Measurements from ENCODE around the gene EMILIN2.

Gene EMILIN2

DNA sequence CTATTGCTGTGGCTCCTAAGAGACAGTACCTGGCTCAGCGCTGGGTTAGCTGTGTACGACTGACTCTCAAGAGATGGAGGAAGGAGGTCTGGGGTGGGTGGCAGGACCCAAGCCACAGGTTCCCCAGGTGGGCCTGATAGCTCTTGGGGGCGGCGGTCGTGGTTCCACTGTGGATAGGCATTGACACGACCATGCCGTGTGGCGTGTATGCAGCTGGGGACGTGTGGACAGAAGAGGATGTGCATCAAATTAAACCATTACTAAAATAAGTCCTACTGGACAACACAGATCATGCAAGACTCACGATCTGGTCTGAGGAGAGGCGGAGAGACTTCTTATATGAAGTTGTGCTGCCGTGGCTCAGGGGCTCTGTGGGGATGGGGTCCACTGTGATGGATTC, 78.1 kb downstream of the EMILIN2 start:
- Histone ChIP-seq H3K4me2 (ENCODE audit: low read length) (no peak overlapping the region), H3K4me1 (ENCODE audit: control insufficient read depth, low read length) (peaks cover 8% of the 10 kb centered on the region), H4K20me1 (ENCODE audit: control insufficient read depth, insufficient read depth, low read depth, low read length) (no peaks in the 10 kb centered on the region), H3K79me2 (ENCODE audit: control insufficient read depth, low read length) (no peaks in the 10 kb centered on the region), H3K36me3 (ENCODE audit: control insufficient read depth, low read length) (peaks cover 37% of the 10 kb centered on the region), H3K4me3 (ENCODE audit: low read length) (no peak overlapping the region), H3K9me2 (replicated peaks; ENCODE audit: control insufficient read depth, low read length) (no peaks in the 10 kb centered on the region), H3K27me3 (ENCODE audit: control insufficient read depth, low read length) (no peaks in the 10 kb centered on the region), H3K9me3 (ENCODE audit: control insufficient read depth, insufficient read depth, low read length) (no peaks in the 10 kb centered on the region), H3F3A (ENCODE audit: control insufficient read depth, insufficient read depth) (no peaks in the 10 kb centered on the region), H3K27ac (ENCODE audit: low read depth, low read length) (no peak overlapping the region)
- no peak for TF ChIP-seq EZH2phosphoT487 (IDR thresholded peaks at IDR 0.05; ENCODE audit: borderline replicate concordance, low read length)
- TF ChIP-seq, protein P1, sequence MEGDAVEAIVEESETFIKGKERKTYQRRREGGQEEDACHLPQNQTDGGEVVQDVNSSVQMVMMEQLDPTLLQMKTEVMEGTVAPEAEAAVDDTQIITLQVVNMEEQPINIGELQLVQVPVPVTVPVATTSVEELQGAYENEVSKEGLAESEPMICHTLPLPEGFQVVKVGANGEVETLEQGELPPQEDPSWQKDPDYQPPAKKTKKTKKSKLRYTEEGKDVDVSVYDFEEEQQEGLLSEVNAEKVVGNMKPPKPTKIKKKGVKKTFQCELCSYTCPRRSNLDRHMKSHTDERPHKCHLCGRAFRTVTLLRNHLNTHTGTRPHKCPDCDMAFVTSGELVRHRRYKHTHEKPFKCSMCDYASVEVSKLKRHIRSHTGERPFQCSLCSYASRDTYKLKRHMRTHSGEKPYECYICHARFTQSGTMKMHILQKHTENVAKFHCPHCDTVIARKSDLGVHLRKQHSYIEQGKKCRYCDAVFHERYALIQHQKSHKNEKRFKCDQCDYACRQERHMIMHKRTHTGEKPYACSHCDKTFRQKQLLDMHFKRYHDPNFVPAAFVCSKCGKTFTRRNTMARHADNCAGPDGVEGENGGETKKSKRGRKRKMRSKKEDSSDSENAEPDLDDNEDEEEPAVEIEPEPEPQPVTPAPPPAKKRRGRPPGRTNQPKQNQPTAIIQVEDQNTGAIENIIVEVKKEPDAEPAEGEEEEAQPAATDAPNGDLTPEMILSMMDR (IDR thresholded peaks at IDR 0.05; ENCODE audit: low read depth, low read length, poor library complexity, severe bottlenecking): no peak

DNA sequence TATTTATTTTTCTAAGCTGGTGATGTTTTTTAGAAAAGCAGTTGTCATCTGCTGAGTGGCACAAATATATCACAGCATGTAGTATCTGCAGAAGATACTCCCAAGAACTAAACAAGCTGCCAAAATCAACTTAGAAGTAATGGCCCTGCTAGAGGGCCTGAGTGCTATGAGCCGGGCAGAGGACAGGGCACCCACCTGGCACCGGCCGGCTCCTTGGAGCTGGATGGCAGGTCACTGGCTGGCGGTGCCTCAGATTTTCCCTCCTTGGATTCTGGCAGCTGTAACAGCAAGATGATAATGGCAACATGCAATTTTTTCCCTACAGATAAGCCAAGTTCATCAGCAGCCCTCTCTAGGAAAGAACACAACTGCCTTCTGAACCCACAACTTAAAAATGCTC, 79.7 kb downstream of the EMILIN2 start:
- H3K9me3 ChIP-seq (ENCODE audit: control insufficient read depth, insufficient read depth, low read length): no peaks in the 10 kb centered on the region
- H3K79me2 ChIP-seq (ENCODE audit: control insufficient read depth, low read length): no peaks in the 10 kb centered on the region
- no peaks in the 10 kb centered on the region for H3K27me3 ChIP-seq (ENCODE audit: control insufficient read depth, low read length)
- H3K4me2 ChIP-seq (ENCODE audit: low read length): no peak overlapping the region
- no peak overlapping the region for H3K4me3 ChIP-seq (ENCODE audit: low read length)
- peaks cover 8% of the 10 kb centered on the region for H3K4me1 ChIP-seq (ENCODE audit: control insufficient read depth, low read length)
- TF ChIP-seq EZH2phosphoT487 (IDR thresholded peaks at IDR 0.05; ENCODE audit: borderline replicate concordance, low read length): no peak
- TF ChIP-seq, protein P1 (IDR thresholded peaks at IDR 0.05; ENCODE audit: low read depth, low read length, poor library complexity, severe bottlenecking): no peak
- H3K9me2 ChIP-seq (replicated peaks; ENCODE audit: control insufficient read depth, low read length): no peaks in the 10 kb centered on the region
- no peaks in the 10 kb centered on the region for H3F3A ChIP-seq (ENCODE audit: control insufficient read depth, insufficient read depth)
- H3K36me3 ChIP-seq (ENCODE audit: control insufficient read depth, low read length): peaks cover 29% of the 10 kb centered on the region
- H4K20me1 ChIP-seq (ENCODE audit: control insufficient read depth, insufficient read depth, low read depth, low read length): no peaks in the 10 kb centered on the region
- no peak overlapping the region for H3K27ac ChIP-seq (ENCODE audit: low read depth, low read length)

DNA sequence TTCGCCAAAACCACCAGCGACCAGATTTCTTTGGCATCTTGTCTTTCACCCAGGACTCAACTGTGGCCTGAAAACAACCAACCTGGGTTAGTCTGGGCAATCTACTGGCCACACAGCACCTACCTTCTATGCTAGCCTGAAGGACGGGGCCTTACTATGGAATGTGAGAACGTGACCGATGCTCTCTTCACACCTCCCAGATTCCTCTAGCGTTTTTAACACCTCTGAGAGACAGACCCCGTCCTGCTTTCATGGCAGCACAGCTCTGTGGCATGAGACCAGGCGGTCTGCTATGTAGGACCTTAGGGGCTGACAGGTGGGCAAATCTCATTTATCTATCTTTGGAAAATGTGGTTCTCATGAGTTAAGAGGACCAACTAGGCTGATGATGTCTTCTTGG, 80.9 kb downstream of the EMILIN2 start:
- TF ChIP-seq, protein P1 (IDR thresholded peaks at IDR 0.05; ENCODE audit: low read depth, low read length, poor library complexity, severe bottlenecking): no peak
- no peak for TF ChIP-seq EZH2phosphoT487 (IDR thresholded peaks at IDR 0.05; ENCODE audit: borderline replicate concordance, low read length)
- no peak overlapping the region for H3K4me3 ChIP-seq (ENCODE audit: low read length)
- H3K9me2 ChIP-seq (replicated peaks; ENCODE audit: control insufficient read depth, low read length): no peaks in the 10 kb centered on the region
- no peaks in the 10 kb centered on the region for H3K27me3 ChIP-seq (ENCODE audit: control insufficient read depth, low read length)
- H3K27ac ChIP-seq (ENCODE audit: low read depth, low read length): no peak overlapping the region
- H3K36me3 ChIP-seq (ENCODE audit: control insufficient read depth, low read length): peaks cover 27% of the 10 kb centered on the region
- no peaks in the 10 kb centered on the region for H4K20me1 ChIP-seq (ENCODE audit: control insufficient read depth, insufficient read depth, low read depth, low read length)
- no peaks in the 10 kb centered on the region for H3K79me2 ChIP-seq (ENCODE audit: control insufficient read depth, low read length)
- no peaks in the 10 kb centered on the region for H3K9me3 ChIP-seq (ENCODE audit: control insufficient read depth, insufficient read depth, low read length)
- H3K4me2 ChIP-seq (ENCODE audit: low read length): no peak overlapping the region
- H3F3A ChIP-seq (ENCODE audit: control insufficient read depth, insufficient read depth): no peaks in the 10 kb centered on the region
- peaks cover 14% of the 10 kb centered on the region for H3K4me1 ChIP-seq (ENCODE audit: control insufficient read depth, low read length)
